Neural progenitor cell (in vitro differentiated cells): ENCODE data around the gene RNF224. TPM values are rescaled to one million over a fixed set of nuclear protein-coding genes. Genes with fewer than 3 reads are reported as not detected.
A peak's percentile ranks its signal among the peaks of the same experiment; 100 is the strongest.

Experiments
- DNase-seq: peaks from one replicate; pipeline ENCODE4 v3.0.0-alpha.2; 2016; ENCODE audit warnings: low spot score
- H2AFZ ChIP-seq: fragments of 200-600 bp; sonication (generic); replicated peaks from 2 replicates; pipeline ENCODE4 v1.6.1; 2016; ENCODE audit warnings: antibody characterized with exemption
- H3F3A ChIP-seq: fragments of 200-600 bp; sonication (generic); 2 replicates; pipeline ENCODE4 v1.6.1; 2016; ENCODE audit warnings: antibody characterized with exemption, low read depth
- H3K27ac ChIP-seq: fragments of 200-600 bp; sonication (generic); 2 replicates; pipeline ENCODE4 v1.5.1; 2016; ENCODE audit warnings: mild to moderate bottlenecking
- H3K27me3 ChIP-seq: fragments of 200-600 bp; sonication (generic); 2 replicates; pipeline ENCODE4 v1.6.1; 2016; ENCODE audit warnings: mild to moderate bottlenecking, moderate library complexity
- H3K36me3 ChIP-seq: fragments of 200-600 bp; sonication (generic); 2 replicates; pipeline ENCODE4 v1.5.1; 2016
- H3K4me1 ChIP-seq: fragments of 200-600 bp; sonication (generic); 2 replicates; pipeline ENCODE4 v1.6.1; 2016; ENCODE audit warnings: mixed run types
- H3K4me2 ChIP-seq: fragments of 200-600 bp; sonication (generic); 2 replicates; pipeline ENCODE4 v1.6.1; 2016
- H3K4me3 ChIP-seq: fragments of 200-600 bp; sonication (generic); 2 replicates; pipeline ENCODE4 v1.5.1; 2016
- H3K79me2 ChIP-seq: fragments of 200-600 bp; sonication (generic); 2 replicates; pipeline ENCODE4 v1.6.1; 2016; ENCODE audit warnings: low read depth
- H3K9ac ChIP-seq: fragments of 200-600 bp; sonication (generic); 2 replicates; pipeline ENCODE4 v1.6.1; 2016
- H3K9me3 ChIP-seq: fragments of 200-600 bp; sonication (generic); 2 replicates; pipeline ENCODE4 v1.5.1; 2016; ENCODE audit warnings: low read depth
- H4K20me1 ChIP-seq: fragments of 200-600 bp; sonication (generic); 2 replicates; pipeline ENCODE4 v1.6.1; 2016; ENCODE audit warnings: low read depth
- H3K27ac Mint-ChIP-seq: 3 replicates; pipeline ENCODE4 v1.8.0; 2021; ENCODE audit warnings: mixed read lengths
- H3K27me3 Mint-ChIP-seq: 2 replicates; pipeline ENCODE4 v1.8.0; 2022; ENCODE audit warnings: low read depth, mild to moderate bottlenecking, inconsistent platforms, moderate library complexity, mixed read lengths; ENCODE audit not compliant: insufficient read depth
- H3K36me3 Mint-ChIP-seq: 3 replicates; pipeline ENCODE4 v1.8.0; 2021; ENCODE audit warnings: mixed read lengths
- H3K4me1 Mint-ChIP-seq: 3 replicates; pipeline ENCODE4 v1.8.0; 2021; ENCODE audit warnings: mixed read lengths
- H3K4me3 Mint-ChIP-seq: 3 replicates; pipeline ENCODE4 v1.8.0; 2021; ENCODE audit warnings: mild to moderate bottlenecking, moderate library complexity, mixed read lengths
- H3K9me3 Mint-ChIP-seq: 3 replicates; pipeline ENCODE4 v1.8.0; 2020; ENCODE audit warnings: mixed read lengths
- EZH2 ChIP-seq: fragments of 200-600 bp; sonication (generic); IDR thresholded peaks from 2 replicates; pipeline ENCODE4 v1.6.1; 2017; ENCODE audit warnings: antibody characterized with exemption, mild to moderate bottlenecking, moderate library complexity
- EZH2phosphoT487 ChIP-seq: fragments of 200-600 bp; sonication (generic); IDR thresholded peaks from 2 replicates; pipeline ENCODE4 v1.6.1; 2017; ENCODE audit warnings: antibody characterized with exemption
- total RNA-seq: library from RNA; depleted of rRNA; stranded (reverse); fragments of >200 nt; gene quantifications from 2 replicates; pipeline ENCODE4 v1.2.3, GENCODE V29; 2015; ENCODE audit warnings: low replicate concordance
- TF ChIP-seq, protein P1 (sequence below): fragments of 200-600 bp; sonication (generic); IDR thresholded peaks from 2 replicates; pipeline ENCODE4 v1.5.1; 2017; ENCODE audit warnings: antibody characterized with exemption, mild to moderate bottlenecking

The RNF224 gene
- total RNA-seq, 1 donor from 2014 or later: not detected

DNA sequence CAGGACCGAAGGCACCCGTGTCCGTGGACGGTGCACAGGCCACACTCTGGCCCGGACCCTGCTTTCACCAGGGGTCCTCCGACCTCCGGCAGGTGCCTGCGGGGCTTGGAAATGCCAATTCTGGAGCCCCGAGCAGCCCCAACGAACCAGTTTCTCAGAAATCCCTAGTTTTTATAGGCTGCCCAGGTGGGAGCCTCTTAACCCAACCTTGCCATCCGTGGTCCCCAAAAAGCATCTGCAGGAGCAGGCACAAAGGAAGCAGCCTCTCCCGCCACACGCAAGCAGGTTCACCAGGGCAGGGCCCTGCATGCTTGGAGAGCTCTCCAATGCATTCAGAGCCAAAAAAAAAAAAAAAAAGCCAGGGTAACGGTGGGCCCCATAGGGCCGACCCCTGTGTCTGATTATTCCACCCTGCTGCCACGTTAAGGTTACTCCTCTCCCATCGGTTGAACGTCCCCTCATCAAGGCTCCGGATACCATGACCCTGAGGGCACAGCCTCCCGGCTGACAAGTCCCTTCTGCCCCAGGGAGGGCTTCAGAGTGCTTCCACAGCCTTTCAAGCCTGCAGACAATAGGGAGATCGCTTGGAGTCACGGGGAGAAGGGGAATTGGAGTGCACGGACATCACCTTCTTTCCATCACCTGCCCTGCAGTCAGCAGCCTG is 26.0 kb upstream of the RNF224 start:
- Histone ChIP-seq H3K36me3 (no peaks in the 10 kb centered on the region), H3K9me3 (no peaks in the 10 kb centered on the region), H3K79me2 (peaks cover 66% of the 10 kb centered on the region), H4K20me1 (peaks cover 60% of the 10 kb centered on the region), H2AFZ (no peak overlapping the region), H3K27ac (no peak overlapping the region), H3F3A (peaks cover 34% of the 10 kb centered on the region), H3K4me1 (peaks cover 23% of the 10 kb centered on the region), H3K4me2 (peak overlapping the region; percentile 93), H3K27me3 (peaks cover 7% of the 10 kb centered on the region), H3K9ac (peak overlapping the region; percentile 41), H3K4me3 (peak overlapping the region; percentile 60)
- peaks cover 4% of the 10 kb centered on the region for H3K36me3 Mint-ChIP-seq
- no peak for TF ChIP-seq EZH2
- H3K4me3 Mint-ChIP-seq: peak overlapping the region; percentile 84
- DNase-seq: peak; percentile 48
- no peaks in the 10 kb centered on the region for H3K9me3 Mint-ChIP-seq
- H3K27me3 Mint-ChIP-seq: peaks cover 11% of the 10 kb centered on the region
- H3K27ac Mint-ChIP-seq: no peak overlapping the region
- peaks cover 28% of the 10 kb centered on the region for H3K4me1 Mint-ChIP-seq

DNA sequence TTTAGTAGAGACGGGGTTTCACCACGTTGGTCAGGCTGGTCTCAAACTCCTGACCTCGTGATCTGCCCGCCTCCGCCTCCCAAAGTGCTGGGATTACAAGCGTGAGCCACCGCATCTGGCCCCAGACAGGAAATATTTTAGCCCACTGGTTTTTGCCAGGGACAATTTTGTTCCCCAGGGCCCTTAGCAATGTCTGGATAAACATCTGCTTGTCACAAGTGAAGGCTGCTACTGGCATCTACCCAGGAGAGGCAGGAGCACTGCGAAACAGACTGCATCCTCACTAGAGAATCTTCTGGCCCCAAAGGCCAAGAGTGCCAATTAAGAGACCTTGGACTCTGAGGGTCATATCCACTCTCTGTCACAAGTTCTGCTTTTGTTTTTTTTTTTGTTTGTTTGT is 24.3 kb upstream of the RNF224 start:
- peaks cover 27% of the 10 kb centered on the region for H3K4me1 ChIP-seq
- peaks cover 7% of the 10 kb centered on the region for H3K27me3 ChIP-seq
- H2AFZ ChIP-seq: no peak overlapping the region
- peaks cover 15% of the 10 kb centered on the region for H3K27me3 Mint-ChIP-seq
- H3K4me3 Mint-ChIP-seq: peak overlapping the region; percentile 97
- no peak overlapping the region for H3K27ac Mint-ChIP-seq
- no peak overlapping the region for H3K4me3 ChIP-seq
- peaks cover 71% of the 10 kb centered on the region for H3K79me2 ChIP-seq
- TF ChIP-seq EZH2phosphoT487 (no peak), EZH2 (no peak)
- TF ChIP-seq, protein P1, sequence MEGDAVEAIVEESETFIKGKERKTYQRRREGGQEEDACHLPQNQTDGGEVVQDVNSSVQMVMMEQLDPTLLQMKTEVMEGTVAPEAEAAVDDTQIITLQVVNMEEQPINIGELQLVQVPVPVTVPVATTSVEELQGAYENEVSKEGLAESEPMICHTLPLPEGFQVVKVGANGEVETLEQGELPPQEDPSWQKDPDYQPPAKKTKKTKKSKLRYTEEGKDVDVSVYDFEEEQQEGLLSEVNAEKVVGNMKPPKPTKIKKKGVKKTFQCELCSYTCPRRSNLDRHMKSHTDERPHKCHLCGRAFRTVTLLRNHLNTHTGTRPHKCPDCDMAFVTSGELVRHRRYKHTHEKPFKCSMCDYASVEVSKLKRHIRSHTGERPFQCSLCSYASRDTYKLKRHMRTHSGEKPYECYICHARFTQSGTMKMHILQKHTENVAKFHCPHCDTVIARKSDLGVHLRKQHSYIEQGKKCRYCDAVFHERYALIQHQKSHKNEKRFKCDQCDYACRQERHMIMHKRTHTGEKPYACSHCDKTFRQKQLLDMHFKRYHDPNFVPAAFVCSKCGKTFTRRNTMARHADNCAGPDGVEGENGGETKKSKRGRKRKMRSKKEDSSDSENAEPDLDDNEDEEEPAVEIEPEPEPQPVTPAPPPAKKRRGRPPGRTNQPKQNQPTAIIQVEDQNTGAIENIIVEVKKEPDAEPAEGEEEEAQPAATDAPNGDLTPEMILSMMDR: no peak
- H3K36me3 Mint-ChIP-seq: peaks cover 7% of the 10 kb centered on the region
- no peaks in the 10 kb centered on the region for H3K9me3 ChIP-seq
- DNase-seq: no peak
- H3K4me1 Mint-ChIP-seq: peaks cover 34% of the 10 kb centered on the region
- no peak overlapping the region for H3K9ac ChIP-seq
- H3F3A ChIP-seq: peaks cover 34% of the 10 kb centered on the region
- H3K4me2 ChIP-seq: no peak overlapping the region
- H3K27ac ChIP-seq: no peak overlapping the region
- H3K36me3 ChIP-seq: no peaks in the 10 kb centered on the region
- H3K9me3 Mint-ChIP-seq: no peaks in the 10 kb centered on the region
- H4K20me1 ChIP-seq: peaks cover 44% of the 10 kb centered on the region

DNA sequence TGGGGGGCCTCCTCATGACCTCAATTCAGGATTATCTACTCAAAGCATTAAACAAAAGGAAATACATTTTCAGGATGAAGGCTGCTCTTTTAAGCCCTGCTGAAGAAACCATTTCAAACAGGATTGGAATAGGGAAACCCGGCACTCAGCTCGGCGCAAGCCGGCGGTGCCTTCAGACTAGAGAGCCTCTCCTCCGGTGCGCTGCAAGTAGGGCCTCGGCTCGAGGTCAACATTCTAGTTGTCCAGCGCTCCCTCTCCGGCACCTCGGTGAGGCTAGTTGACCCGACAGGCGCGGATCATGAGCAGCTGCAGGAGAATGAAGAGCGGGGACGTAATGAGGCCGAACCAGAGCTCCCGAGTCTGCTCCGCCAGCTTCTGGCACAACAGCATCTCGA is 22.6 kb upstream of the RNF224 start:
- Histone ChIP-seq H2AFZ (no peak overlapping the region), H3K9me3 (no peaks in the 10 kb centered on the region), H4K20me1 (peaks cover 26% of the 10 kb centered on the region), H3K27ac (no peak overlapping the region), H3K27me3 (peaks cover 2% of the 10 kb centered on the region), H3K4me1 (peaks cover 22% of the 10 kb centered on the region), H3K36me3 (no peaks in the 10 kb centered on the region), H3K79me2 (peaks cover 54% of the 10 kb centered on the region), H3F3A (peaks cover 34% of the 10 kb centered on the region), H3K4me2 (peak overlapping the region; percentile 97), H3K4me3 (peak overlapping the region; percentile 100), H3K9ac (peak overlapping the region; percentile 97)
- H3K9me3 Mint-ChIP-seq: no peaks in the 10 kb centered on the region
- DNase-seq: no peak
- H3K36me3 Mint-ChIP-seq: peaks cover 11% of the 10 kb centered on the region
- peak overlapping the region; percentile 97 for H3K4me3 Mint-ChIP-seq
- H3K27ac Mint-ChIP-seq: no peak overlapping the region
- peaks cover 17% of the 10 kb centered on the region for H3K27me3 Mint-ChIP-seq
- H3K4me1 Mint-ChIP-seq: peaks cover 31% of the 10 kb centered on the region
- no peak for TF ChIP-seq EZH2phosphoT487
- no peak for TF ChIP-seq EZH2
- TF ChIP-seq, protein P1: no peak
